SK-N-SH (cell line): ENCODE measurements around the gene PRKACG. TPM values are rescaled to one million over a fixed set of nuclear protein-coding genes. Genes with fewer than 3 reads are reported as not detected.

Experiments used
- polyA plus RNA-seq, 3 experiments: library from polyadenylated mRNA; depleted of rRNA; stranded (reverse); fragments of >200 nt; gene quantifications; 2 replicates each; pipeline ENCODE4 v1.2.3, GENCODE V29; 2012

The PRKACG gene
- polyA plus RNA-seq, 1 of the 3 experiments (the other 2 are of a cell fraction): not detected

Other genes with a start within 250 kb of the PRKACG start
- gene FXN, start 21.6 kb upstream of the PRKACG start, polyA plus RNA-seq (2012; rRNA removed): 14.1 and 15.7 TPM in 2 replicates
- gene TJP2, start 160.2 kb upstream of the PRKACG start, polyA plus RNA-seq (2012; rRNA removed): 17.7 and 18.4 TPM in 2 replicates